T-cell (primary cell): ENCODE measurements around the gene USP3. TPM values are rescaled to one million over a fixed set of nuclear protein-coding genes. Genes with fewer than 3 reads are reported as not detected.
"Not testable (repeated sequence)": the region's sequence is repeated elsewhere in the genome, so short reads cannot be mapped to it uniquely, and the experiment has no call there.

ENCODE experiments used
- ATAC-seq, 4 experiments: fragments of 200-7000 bp in 3 of 4; fragments of 150-1000 bp in 1 of 4; cut with Tn5 transposase; replicated peaks in 1 of 4; 1 replicate in 3 of 4; 2 replicates in 1 of 4; pipeline ENCODE4 v1.10.0; 2021; ENCODE audit warnings: moderate library complexity in 3 of 4, mild to moderate bottlenecking in 2 of 4, moderate number of reproducible peaks in 1 of 4
- CTCF ChIA-PET, 2 donors: fragments of 300-600 bp; sonication (Branson Sonifier 250); formaldehyde crosslinking; loops; one replicate each; lab custom pipeline; 2022; ENCODE audit warnings: antibody characterized with exemption in 2 of 2; lab: Charles Lee
- POLR2A ChIA-PET, 2 donors: fragments of 300-600 bp; sonication (Branson Sonifier 250); formaldehyde crosslinking; loops; one replicate each; lab custom pipeline; 2022; ENCODE audit warnings: antibody characterized with exemption in 2 of 2; lab: Charles Lee
- DNase-seq, 35 experiments: peaks; one replicate each; pipeline versions ENCODE4 v3.0.0 to v3.0.0-alpha.2; 2013 to 2023
- H3K27ac ChIP-seq: one replicate; pipeline ENCODE4 v1.5.1; 2013; ENCODE audit warnings: low read length
- H3K27me3 ChIP-seq, 2 experiments: replicated peaks in 1 of 2; 1 replicate in 1 of 2; 2 replicates in 1 of 2; pipeline versions ENCODE4 v1.6.1 to v1.7.0; 2013; ENCODE audit warnings: low read length in 1 of 2, mixed read lengths in 1 of 2; ENCODE audit not compliant: control insufficient read depth in 2 of 2, insufficient read depth in 2 of 2; ENCODE audit errors: extremely low read depth in 1 of 2
- H3K36me3 ChIP-seq, 2 donors: 1 replicate in 1 of 2; 2 replicates in 1 of 2; pipeline versions ENCODE4 v1.6.1 to v1.7.0; 2013; ENCODE audit warnings: low read length in 1 of 2; ENCODE audit not compliant: control insufficient read depth in 2 of 2, insufficient read depth in 1 of 2; ENCODE audit errors: extremely low read depth in 1 of 2
- H3K4me1 ChIP-seq, 2 experiments: 1 replicate in 1 of 2; 2 replicates in 1 of 2; pipeline versions ENCODE4 v1.6.1 to v1.7.0; 2013; ENCODE audit warnings: low read length in 2 of 2, mixed read lengths in 1 of 2; ENCODE audit not compliant: insufficient read depth in 2 of 2, control insufficient read depth in 1 of 2; ENCODE audit errors: extremely low read depth in 1 of 2
- H3K4me3 ChIP-seq, 2 donors: 1 replicate in 1 of 2; 2 replicates in 1 of 2; pipeline versions ENCODE4 v1.5.1 to v1.7.0; 2013; ENCODE audit warnings: mild to moderate bottlenecking in 2 of 2, low read length in 1 of 2, moderate library complexity in 1 of 2; ENCODE audit not compliant: control insufficient read depth in 1 of 2; ENCODE audit errors: extremely low read depth in 1 of 2
- H3K9me3 ChIP-seq: 2 replicates; pipeline ENCODE4 v1.7.0; 2013
- H3K27ac Mint-ChIP-seq, 2 donors: one replicate each; pipeline ENCODE4 v1.8.0; 2020 to 2021; ENCODE audit warnings: mild to moderate bottlenecking in 2 of 2, mixed read lengths in 2 of 2
- H3K27me3 Mint-ChIP-seq, 2 donors: one replicate each; pipeline ENCODE4 v1.8.0; 2021 to 2022; ENCODE audit warnings: mixed read lengths in 2 of 2
- H3K36me3 Mint-ChIP-seq: one replicate; pipeline ENCODE4 v1.8.0; 2021; ENCODE audit warnings: mixed read lengths
- H3K4me1 Mint-ChIP-seq, 3 donors: one replicate each; pipeline ENCODE4 v1.8.0; 2020 to 2022; ENCODE audit warnings: mixed read lengths in 3 of 3, mild to moderate bottlenecking in 1 of 3
- H3K4me3 Mint-ChIP-seq, 3 donors: one replicate each; pipeline ENCODE4 v1.8.0; 2020 to 2022; ENCODE audit warnings: mild to moderate bottlenecking in 3 of 3, mixed read lengths in 3 of 3, moderate library complexity in 3 of 3
- H3K9me3 Mint-ChIP-seq, 3 donors: one replicate each; pipeline ENCODE4 v1.8.0; 2020 to 2022; ENCODE audit warnings: mixed read lengths in 3 of 3
- WGBS: methylation state at CpG from one replicate; pipeline ENCODE4 v1.1.5; 2013; ENCODE audit warnings: missing lambda C conversion rate; ENCODE audit not compliant: insufficient coverage; 5-methylcytosine and 5-hydroxymethylcytosine counted together
- total RNA-seq, 35 experiments: library from RNA in 6 of 35; stranded (reverse) in 6 of 35; fragments of 120-200 nt in 1 of 35; gene quantifications; one replicate each; pipeline versions ENCODE4 v1.2.1 to v1.2.4 and lab custom pipeline; 2013 to 2026

USP3 gene
- total RNA-seq, 5 donors from 2014 or later (not counting 1 experiment from before 2014, with no cell fraction given), result 123 to 265 (median 130) TPM

DNA sequence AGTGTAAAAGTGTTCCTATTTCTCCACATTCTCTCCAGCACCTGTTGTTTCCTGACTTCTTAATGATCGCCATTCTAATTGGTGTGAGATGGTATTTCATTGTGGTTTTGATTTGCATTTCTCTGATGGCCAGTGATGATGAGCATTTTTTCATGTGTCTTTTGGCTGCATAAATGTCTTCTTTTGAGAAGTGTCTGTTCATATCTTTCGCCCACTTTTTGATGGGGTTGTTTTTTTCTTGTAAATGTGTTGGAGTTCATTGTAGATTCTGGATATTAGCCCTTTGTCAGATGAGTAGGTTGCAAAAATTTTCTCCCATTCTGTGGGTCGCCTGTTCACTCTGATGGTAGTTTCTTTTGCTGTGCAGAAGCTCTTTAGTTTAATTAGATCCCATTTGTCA, 113.2 kb downstream of the USP3 start:
- H3K27me3 ChIP-seq, H3K4me1 ChIP-seq, H3K4me3 ChIP-seq, ATAC-seq, H3K27me3 Mint-ChIP-seq, H3K9me3 Mint-ChIP-seq, H3K4me3 Mint-ChIP-seq, POLR2A ChIA-PET, H3K9me3 ChIP-seq, H3K4me1 Mint-ChIP-seq, H3K27ac ChIP-seq, DNase-seq, CTCF ChIA-PET: not testable (repeated sequence)
- Mint-ChIP-seq H3K36me3 (peaks cover 51% of the 10 kb centered on the region), H3K27ac (peak overlapping the region; percentile 48 to 57)
- no CpG with 5 or more reads among the region's 3 CpGs for WGBS
- H3K36me3 ChIP-seq, result peaks cover 10 to 39% of the 10 kb centered on the region in 2 donors

DNA sequence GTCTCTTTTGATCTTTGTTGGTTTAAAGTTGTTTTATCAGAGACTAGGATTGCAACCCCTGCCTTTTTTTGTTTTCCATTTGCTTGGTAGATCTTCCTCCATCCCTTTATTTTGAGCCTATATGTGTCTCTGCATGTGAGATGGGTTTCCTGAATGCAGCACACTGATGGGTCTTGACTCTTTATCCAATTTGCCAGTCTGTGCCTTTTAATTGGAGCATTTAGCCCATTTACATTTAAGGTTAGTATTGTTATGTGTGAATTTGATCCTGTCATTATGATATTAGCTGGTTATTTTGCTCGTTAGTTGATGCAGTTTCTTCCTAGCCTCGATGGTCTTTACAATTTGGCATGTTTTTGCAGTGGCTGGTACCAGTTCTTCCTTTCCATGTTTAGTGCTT, 116.4 kb downstream of the USP3 start:
- H3K4me3 ChIP-seq, H3K4me1 Mint-ChIP-seq, POLR2A ChIA-PET, H3K27ac Mint-ChIP-seq, H3K27me3 ChIP-seq, H3K9me3 ChIP-seq, DNase-seq, CTCF ChIA-PET, H3K4me1 ChIP-seq, H3K9me3 Mint-ChIP-seq, H3K4me3 Mint-ChIP-seq, H3K27me3 Mint-ChIP-seq, H3K27ac ChIP-seq, ATAC-seq: not testable (repeated sequence)
- no CpG with 5 or more reads among the region's 2 CpGs for WGBS
- H3K36me3 ChIP-seq, result peaks cover 10 to 45% of the 10 kb centered on the region in 2 donors
- peaks cover 55% of the 10 kb centered on the region for H3K36me3 Mint-ChIP-seq

DNA sequence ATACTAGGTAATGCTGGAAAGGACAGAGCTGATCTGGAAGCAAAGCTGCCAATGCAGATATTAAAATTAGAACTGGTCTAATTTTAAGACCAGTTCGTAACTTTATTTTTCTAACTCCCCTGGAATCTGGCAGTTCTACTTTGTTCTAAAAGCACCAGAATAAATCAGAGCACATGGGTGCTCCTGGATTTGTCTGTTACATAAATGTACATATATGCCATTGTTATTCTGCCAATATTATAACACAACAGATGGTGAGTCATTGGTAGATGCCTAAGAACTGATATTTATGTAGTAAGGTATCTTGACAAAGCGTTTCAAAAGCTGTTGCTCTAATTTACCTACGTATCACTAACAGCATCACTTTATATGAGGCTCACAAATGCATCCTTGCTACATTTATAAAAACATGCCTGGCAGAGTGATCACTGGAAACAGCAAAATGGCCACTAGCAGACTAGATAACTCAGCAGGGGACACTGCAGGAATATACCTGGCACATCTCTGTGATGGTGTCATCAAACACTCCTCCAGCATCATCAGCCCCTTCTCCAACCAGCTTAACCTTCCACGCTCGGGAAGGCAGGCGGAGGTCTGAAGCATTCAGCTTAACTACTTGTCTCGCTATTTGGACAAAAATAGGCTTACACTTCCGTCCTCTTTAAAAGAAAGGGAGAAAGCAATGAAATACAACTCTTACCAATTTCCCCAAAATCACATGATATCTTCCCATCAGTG, 119.0 kb downstream of the USP3 start:
- peaks cover 10 to 61% of the 10 kb centered on the region in 2 donors for H3K36me3 ChIP-seq
- ChIA-PET POLR2A (interaction anchor here in 1 of 2 donors (0.5 kb wide), 1 partner anchor 853 kb away, joined by 6 read pairs; no protein-coding TSS in a partner anchor), CTCF (interaction anchor here (0.5 to 0.6 kb wide), 3 partner anchors 27 to 1691 kb away, joined by 3 read pairs; no protein-coding TSS in a partner anchor)
- Mint-ChIP-seq H3K36me3 (peaks cover 55% of the 10 kb centered on the region), H3K4me3 (no peak overlapping the region), H3K4me1 (peaks cover 0 to 2% (median 0%) of the 10 kb centered on the region in 3 donors), H3K27me3 (no peaks in the 10 kb centered on the region), H3K27ac (peak overlapping the region; percentile 46 to 55), H3K9me3 (no peaks in the 10 kb centered on the region)
- H3K4me1 ChIP-seq, result no peaks in the 10 kb centered on the region
- ATAC-seq (no peak), DNase-seq (no peak)
- H3K4me3 ChIP-seq, result no peak overlapping the region
- no peaks in the 10 kb centered on the region for H3K9me3 ChIP-seq
- 94% methylated on average over 3 of the region's 8 CpGs for WGBS
- H3K27me3 ChIP-seq, result no peaks in the 10 kb centered on the region
- no peak overlapping the region for H3K27ac ChIP-seq

DNA sequence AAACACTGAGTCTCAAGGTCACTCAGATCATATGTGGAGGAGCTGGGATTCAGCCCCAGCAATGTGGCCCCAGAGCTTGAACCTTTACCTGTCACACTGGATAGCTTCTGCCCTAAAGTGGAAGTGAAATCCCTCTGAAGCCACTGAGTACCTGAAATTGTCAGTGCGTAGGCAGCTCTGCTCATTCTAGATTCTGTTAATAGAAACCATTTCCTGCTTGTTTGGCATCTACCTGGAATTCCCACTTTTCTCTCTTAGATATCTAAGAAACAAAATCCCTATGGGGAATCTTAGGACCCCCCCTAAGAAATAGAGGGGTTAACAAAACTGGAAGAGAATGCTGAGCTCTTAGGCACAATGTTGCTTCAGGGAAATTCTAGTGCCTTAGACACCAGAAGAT, 122.6 kb downstream of the USP3 start:
- WGBS, result 100% methylated on average over 1 of the region's 1 CpG
- Histone ChIP-seq H3K4me3 (no peak overlapping the region), H3K9me3 (no peaks in the 10 kb centered on the region), H3K36me3 (peaks cover 21 to 89% of the 10 kb centered on the region in 2 donors), H3K27ac (no peak overlapping the region), H3K27me3 (no peaks in the 10 kb centered on the region), H3K4me1 (no peaks in the 10 kb centered on the region)
- Mint-ChIP-seq H3K4me3 (no peak overlapping the region), H3K27me3 (no peaks in the 10 kb centered on the region), H3K36me3 (peaks cover 65% of the 10 kb centered on the region), H3K9me3 (no peaks in the 10 kb centered on the region), H3K4me1 (peaks cover 0 to 2% (median 0%) of the 10 kb centered on the region in 3 donors), H3K27ac (peak overlapping the region in 1 of 2 donors; percentile 61)
- no peak for DNase-seq
- POLR2A ChIA-PET, result no interaction called here
- CTCF ChIA-PET, result no interaction called here
- no peak for ATAC-seq

DNA sequence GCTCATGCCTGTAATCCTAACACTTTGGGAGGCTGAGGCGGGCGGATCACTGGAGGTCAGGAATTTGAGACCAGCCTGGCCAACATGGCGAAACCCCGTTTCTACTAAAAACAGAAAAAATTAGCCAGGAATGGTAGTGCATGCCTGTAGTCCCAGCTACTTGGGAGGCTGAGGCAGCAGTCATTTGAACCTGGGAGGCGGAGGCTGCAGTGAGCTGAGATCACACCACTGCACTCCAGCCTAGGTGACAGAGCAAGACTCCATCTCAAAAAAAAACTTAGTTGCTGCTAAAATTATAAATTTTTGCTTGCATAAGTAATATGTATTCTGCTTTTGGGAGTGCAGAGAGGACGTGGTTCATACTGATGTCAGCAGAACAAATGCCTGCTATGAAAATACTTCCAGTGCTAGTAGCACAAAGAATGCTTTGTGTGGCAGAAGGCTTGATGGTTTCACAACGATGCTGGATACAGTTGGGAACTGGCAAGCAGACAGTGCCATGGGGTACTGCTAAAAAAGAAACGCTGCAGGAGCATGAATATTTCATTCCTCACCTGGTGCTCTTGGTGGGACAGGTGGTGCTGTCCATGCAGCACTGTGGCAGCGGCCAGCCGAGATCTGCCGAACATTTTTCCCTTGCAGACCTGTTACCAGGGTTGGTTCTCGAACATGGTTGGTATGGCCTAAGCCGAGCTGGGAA, 123.9 kb downstream of the USP3 start:
- Histone ChIP-seq H3K9me3 (no peaks in the 10 kb centered on the region), H3K27ac (no peak overlapping the region), H3K4me1 (no peaks in the 10 kb centered on the region), H3K36me3 (peaks cover 15 to 89% of the 10 kb centered on the region in 2 donors), H3K27me3 (no peaks in the 10 kb centered on the region), H3K4me3 (no peak overlapping the region)
- Mint-ChIP-seq H3K9me3 (no peaks in the 10 kb centered on the region), H3K4me3 (no peak overlapping the region), H3K4me1 (no peaks in the 10 kb centered on the region), H3K36me3 (peaks cover 67% of the 10 kb centered on the region), H3K27ac (no peak overlapping the region), H3K27me3 (no peaks in the 10 kb centered on the region)
- ATAC-seq, result no peak
- ChIA-PET CTCF (interaction anchor here in 1 of 2 donors (0.6 kb wide), 2 partner anchors 28 to 116 kb away, joined by 3 read pairs; no protein-coding TSS in a partner anchor), POLR2A (interaction anchor here (0.6 to 1.0 kb wide), 2 partner anchors 44 to 133 kb away, joined by 4 to 5 read pairs; no protein-coding TSS in a partner anchor)
- WGBS, result 92% methylated on average over 7 of the region's 13 CpGs
- DNase-seq, result no peak

DNA sequence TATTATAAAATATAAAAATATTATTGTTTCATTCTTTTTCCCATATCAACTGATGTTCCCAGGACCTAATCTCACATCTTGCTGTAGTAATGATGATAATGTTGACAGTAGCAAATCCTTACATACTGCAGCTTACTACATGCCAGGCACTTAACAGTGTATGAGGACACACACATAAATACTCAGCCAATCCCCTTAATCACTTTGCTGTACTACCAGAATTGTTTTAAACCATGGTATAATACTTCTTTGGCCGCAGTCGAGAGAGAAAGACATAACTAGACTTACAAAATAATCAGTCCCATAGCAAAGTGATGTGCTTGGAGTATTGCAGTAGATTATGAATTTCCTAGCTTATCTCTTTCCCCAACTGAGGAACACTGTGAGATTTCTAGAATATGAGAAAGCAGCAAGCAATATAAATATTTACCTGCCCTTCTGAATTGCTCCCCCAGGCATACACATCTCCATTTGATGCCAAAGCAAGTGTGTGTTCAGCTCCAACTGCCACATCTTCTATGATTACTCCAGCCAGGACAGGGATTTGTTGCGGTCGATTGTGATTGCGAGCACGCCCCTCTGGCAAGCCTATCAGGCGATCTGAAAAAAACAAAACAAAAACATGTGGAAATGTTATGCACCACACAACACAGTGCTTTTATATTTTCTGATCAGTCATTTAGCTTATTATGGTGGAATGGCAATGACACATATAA, 125.8 kb downstream of the USP3 start:
- H3K27ac ChIP-seq, result no peak overlapping the region
- H3K36me3 ChIP-seq, result peaks cover 12 to 88% of the 10 kb centered on the region in 2 donors
- ChIA-PET POLR2A (interaction anchor here in 1 of 2 donors (0.5 kb wide), 1 partner anchor 21 kb away, joined by 3 read pairs; no protein-coding TSS in a partner anchor), CTCF (interaction anchor here in 1 of 2 donors (1.3 kb wide), 1 partner anchor 20 kb away, joined by 8 read pairs; no protein-coding TSS in a partner anchor)
- Mint-ChIP-seq H3K4me1 (no peaks in the 10 kb centered on the region), H3K36me3 (peaks cover 69% of the 10 kb centered on the region), H3K9me3 (no peaks in the 10 kb centered on the region), H3K27me3 (no peaks in the 10 kb centered on the region), H3K27ac (no peak overlapping the region), H3K4me3 (no peak overlapping the region)
- H3K27me3 ChIP-seq, result no peaks in the 10 kb centered on the region
- no peak overlapping the region for H3K4me3 ChIP-seq
- no peaks in the 10 kb centered on the region for H3K4me1 ChIP-seq
- no peaks in the 10 kb centered on the region for H3K9me3 ChIP-seq
- DNase-seq, result no peak
- 95% methylated on average over 4 of the region's 7 CpGs for WGBS
- no peak for ATAC-seq
